H1 (cell line): ENCODE data around the gene SPOCK1. TPM values are rescaled to one million over a fixed set of nuclear protein-coding genes. Genes with fewer than 3 reads are reported as not detected.

Source experiments
- CTCF ChIA-PET: fragments of 300-600 bp; sonication (Branson Sonifier 250); formaldehyde crosslinking; loops from one replicate; lab custom pipeline; 2021; ENCODE audit not compliant: partially characterized antibody; lab: Charles Lee
- POLR2A ChIA-PET: fragments of 300-600 bp; sonication (Branson Sonifier 250); formaldehyde crosslinking; loops from one replicate; lab custom pipeline; 2021; ENCODE audit warnings: inconsistent platforms; ENCODE audit not compliant: partially characterized antibody; lab: Charles Lee
- DNase-seq, 2 experiments: peaks; one replicate each; pipeline versions ENCODE4 v3.0.0 to v3.0.0-alpha.2; 2010 to 2022; ENCODE audit warnings: low spot score in 2 of 2, low read depth in 1 of 2, mixed read lengths in 1 of 2
- FAIRE-seq: peaks from 2 replicates; lab custom pipeline; 2011; peaks lifted over from hg19 to GRCh38; lab: Jason Lieb, UNC
- H2AFZ ChIP-seq: 2 replicates; pipeline ENCODE4 v1.8.1; 2012; ENCODE audit warnings: low read length, inconsistent platforms
- H2AK5ac ChIP-seq: 2 replicates; pipeline ENCODE4 v1.6.1; 2013; ENCODE audit warnings: low read depth, low read length
- H2BK120ac ChIP-seq: replicated peaks from 2 replicates; pipeline ENCODE3; 2013; ENCODE audit warnings: low read depth, low read length, inconsistent platforms
- H2BK12ac ChIP-seq: 2 replicates; pipeline ENCODE4 v1.6.1; 2013; ENCODE audit warnings: low read depth, low read length
- H2BK15ac ChIP-seq: 2 replicates; pipeline ENCODE4 v1.6.1; 2013; ENCODE audit warnings: low read length
- H2BK20ac ChIP-seq: 2 replicates; pipeline ENCODE4 v1.6.1; 2013; ENCODE audit warnings: low read length
- H2BK5ac ChIP-seq: 2 replicates; pipeline ENCODE4 v1.6.1; 2013; ENCODE audit warnings: low read depth, low read length
- H3K14ac ChIP-seq: 2 replicates; pipeline ENCODE4 v1.6.1; 2013; ENCODE audit warnings: inconsistent platforms; ENCODE audit not compliant: insufficient read length
- H3K18ac ChIP-seq: 2 replicates; pipeline ENCODE4 v1.6.1; 2013; ENCODE audit warnings: low read length; ENCODE audit errors: extremely low read depth
- H3K23ac ChIP-seq: 2 replicates; pipeline ENCODE4 v1.6.1; 2013; ENCODE audit warnings: inconsistent platforms; ENCODE audit not compliant: insufficient read length
- H3K23me2 ChIP-seq: 2 replicates; pipeline ENCODE4 v1.6.1; 2013; ENCODE audit warnings: low read depth, low read length
- H3K27ac ChIP-seq: 2 replicates; pipeline ENCODE4 v1.6.1; 2011; ENCODE audit warnings: low read depth, low read length, inconsistent platforms
- H3K27me3 ChIP-seq, 4 experiments: replicated peaks in 1 of 4; 1 replicate in 1 of 4; 2 replicates in 3 of 4; pipeline versions ENCODE4 v1.6.1 to v1.8.1; 2011 to 2013; ENCODE audit warnings: low read length in 3 of 4, mild to moderate bottlenecking in 3 of 4, inconsistent platforms in 2 of 4, mixed read lengths in 2 of 4, moderate library complexity in 1 of 4; ENCODE audit not compliant: control insufficient read depth in 3 of 4, insufficient read depth in 3 of 4; ENCODE audit errors: extremely low read depth in 1 of 4
- H3K36me3 ChIP-seq, 4 experiments: 2 replicates each; pipeline versions ENCODE4 v1.6.1 to v1.8.1; 2011 to 2013; ENCODE audit warnings: mild to moderate bottlenecking in 4 of 4, low read length in 3 of 4, moderate library complexity in 2 of 4, control low read depth in 1 of 4, inconsistent platforms in 1 of 4; ENCODE audit not compliant: insufficient read depth in 4 of 4, control insufficient read depth in 2 of 4
- H3K4ac ChIP-seq: replicated peaks from 2 replicates; pipeline ENCODE3; 2013; ENCODE audit warnings: low read length, low read depth, mixed read lengths, inconsistent platforms; ENCODE audit not compliant: insufficient read length
- H3K4me1 ChIP-seq, 4 experiments: replicated peaks in 1 of 4; 1 replicate in 1 of 4; 2 replicates in 3 of 4; pipeline versions ENCODE4 v1.6.1 to v1.8.1; 2011 to 2013; ENCODE audit warnings: low read length in 3 of 4, inconsistent platforms in 2 of 4, mixed read lengths in 1 of 4; ENCODE audit not compliant: insufficient read depth in 4 of 4, control insufficient read depth in 3 of 4
- H3K4me2 ChIP-seq, 2 experiments: 2 replicates each; pipeline versions ENCODE4 v1.6.1 to v1.8.1; 2011 to 2013; ENCODE audit warnings: low read depth in 2 of 2, low read length in 2 of 2, control low read depth in 1 of 2, inconsistent platforms in 1 of 2, mild to moderate bottlenecking in 1 of 2; ENCODE audit not compliant: insufficient read depth in 1 of 2
- H3K4me3 ChIP-seq, 4 experiments: fragments of 200-600, 300-600 bp in 1 of 4; sonication (generic), shearing (Covaris generic), sonication (Bioruptor Twin) in 1 of 4; 2 replicates each; pipeline versions ENCODE4 v1.5.1 to v1.8.1; 2011 to 2016; ENCODE audit warnings: low read length in 4 of 4, low read depth in 3 of 4, control low read depth in 2 of 4, inconsistent platforms in 2 of 4, mild to moderate bottlenecking in 2 of 4, mixed read lengths in 1 of 4, moderate library complexity in 1 of 4; ENCODE audit not compliant: insufficient read depth in 2 of 4; ENCODE audit errors: extremely low read depth in 1 of 4
- H3K56ac ChIP-seq: replicated peaks from 2 replicates; pipeline ENCODE3; 2013; ENCODE audit warnings: low read depth, mild to moderate bottlenecking, mixed read lengths, low read length, inconsistent platforms; ENCODE audit not compliant: insufficient read length
- H3K79me1 ChIP-seq: 2 replicates; pipeline ENCODE4 v1.6.1; 2013; ENCODE audit warnings: low read depth, low read length, control low read depth
- H3K79me2 ChIP-seq, 2 experiments: 2 replicates each; pipeline versions ENCODE4 v1.6.1 to v1.8.1; 2012 to 2013; ENCODE audit warnings: low read length in 2 of 2, mild to moderate bottlenecking in 2 of 2, inconsistent platforms in 1 of 2; ENCODE audit not compliant: insufficient read depth in 2 of 2, control insufficient read depth in 1 of 2
- H3K9ac ChIP-seq, 4 experiments: replicated peaks in 1 of 4; 1 replicate in 1 of 4; 2 replicates in 3 of 4; pipeline versions ENCODE4 v1.6.1 to v1.8.1; 2011 to 2013; ENCODE audit warnings: low read depth in 3 of 4, low read length in 3 of 4, control low read depth in 2 of 4, mild to moderate bottlenecking in 2 of 4, moderate library complexity in 2 of 4, inconsistent platforms in 1 of 4; ENCODE audit errors: extremely low read depth in 1 of 4
- H3K9me3 ChIP-seq, 2 experiments: 2 replicates each; pipeline versions ENCODE4 v1.6.1 to v1.8.1; 2012 to 2013; ENCODE audit warnings: mild to moderate bottlenecking in 2 of 2, moderate library complexity in 2 of 2, control low read depth in 1 of 2, inconsistent platforms in 1 of 2, low read depth in 1 of 2, low read length in 1 of 2, mixed read lengths in 1 of 2; ENCODE audit not compliant: insufficient read depth in 2 of 2
- H4K20me1 ChIP-seq, 2 experiments: replicated peaks in 1 of 2; 2 replicates each; pipeline versions ENCODE3 to v1.8.1; 2011 to 2013; ENCODE audit warnings: inconsistent platforms in 2 of 2, low read length in 2 of 2, mild to moderate bottlenecking in 1 of 2; ENCODE audit not compliant: insufficient read depth in 2 of 2, control insufficient read depth in 1 of 2
- H4K5ac ChIP-seq: 2 replicates; pipeline ENCODE4 v1.6.1; 2013; ENCODE audit warnings: low read length, low read depth, mixed read lengths, inconsistent platforms; ENCODE audit not compliant: insufficient read length
- H4K8ac ChIP-seq: 2 replicates; pipeline ENCODE4 v1.8.0; 2013; ENCODE audit warnings: mild to moderate bottlenecking, moderate library complexity, low read length, inconsistent platforms; ENCODE audit not compliant: insufficient read depth; ENCODE audit errors: extremely low read depth
- H4K91ac ChIP-seq: replicated peaks from 2 replicates; pipeline ENCODE3; 2013; ENCODE audit warnings: low read length, mixed read lengths, inconsistent platforms; ENCODE audit not compliant: insufficient read length
- FOSL1 ChIP-seq: IDR thresholded peaks from 2 replicates; pipeline ENCODE4 v1.6.1; 2011; ENCODE audit warnings: mild to moderate bottlenecking, low read depth, low read length, moderate library complexity; ENCODE audit not compliant: insufficient read depth
- WGBS, 2 experiments: shearing (Covaris generic) in 1 of 2; methylation state at CpG; one replicate each; pipeline versions ENCODE4 v1.1.6 to v1.1.7; 2013 to 2015; ENCODE audit warnings: low lambda C conversion rate in 2 of 2, mixed read lengths in 2 of 2, inconsistent platforms in 1 of 2, low coverage in 1 of 2, missing lambda C conversion rate in 1 of 2; ENCODE audit not compliant: insufficient replicate concordance in 2 of 2, insufficient coverage in 1 of 2, insufficient read length in 1 of 2; ENCODE audit errors: extremely low coverage in 1 of 2, missing lambda C conversion rate in 1 of 2; 5-methylcytosine and 5-hydroxymethylcytosine counted together
- polyA plus RNA-seq, 7 experiments: library from polyadenylated mRNA; depleted of rRNA in 3 of 7; stranded (reverse) in 5 of 7; unstranded in 2 of 7; fragments of >200 nt in 5 of 7; fragments of 200-250 nt in 2 of 7; gene quantifications; 1 replicate in 5 of 7; 2 replicates in 1 of 7; 4 replicates in 1 of 7; pipeline versions ENCODE4 v1.2.1 to v1.2.3, GENCODE V29; 2011 to 2013; ENCODE audit warnings: missing spikeins in 2 of 7, mixed read lengths in 2 of 7
- total RNA-seq: library from RNA; stranded (reverse); fragmentation: NEBNext Ultra II Directional; extraction: Animal tissue kit (Norgen Biotek cat#: 25700); gene quantifications from 2 replicates; pipeline ENCODE4 v1.2.1, GENCODE V29; 2021

Gene SPOCK1
- total and polyA plus RNA-seq, 2 of the 8 experiments (the other 6 are each of a cell fraction or from before 2014, with no cell fraction given): 6.9 to 18.1 TPM

GRCh38 chr5:137403869-137404268 lies 95.3 kb downstream of the SPOCK1 start:
- Histone ChIP-seq H3K14ac (no peak overlapping the region), H3K79me2 (no peaks in the 10 kb centered on the region), H3K18ac (no peak overlapping the region), H2BK15ac (no peak overlapping the region), H3K4me1 (no peaks in the 10 kb centered on the region), H3K27me3 (no peaks in the 10 kb centered on the region), H3K27ac (no peak overlapping the region), H2BK20ac (no peak overlapping the region), H3K56ac (no peak overlapping the region), H4K20me1 (no peaks in the 10 kb centered on the region), H4K91ac (no peak overlapping the region), H3K23me2 (no peaks in the 10 kb centered on the region), H4K8ac (no peak overlapping the region), H3K79me1 (no peaks in the 10 kb centered on the region), H3K4ac (no peak overlapping the region), H3K36me3 (no peaks in the 10 kb centered on the region), H3K9me3 (no peaks in the 10 kb centered on the region), H3K9ac (no peak overlapping the region), H3K4me2 (no peak overlapping the region), H3K4me3 (no peak overlapping the region), H2BK12ac (no peak overlapping the region), H2BK5ac (no peak overlapping the region), H4K5ac (no peak overlapping the region), H2AFZ (no peak overlapping the region), H2BK120ac (no peak overlapping the region), H2AK5ac (no peak overlapping the region)
- DNase-seq (no peak), FAIRE-seq (no peak)
- POLR2A ChIA-PET: no interaction called here
- no peak for TF ChIP-seq FOSL1
- TF ChIP-seq, all 59 proteins: peak for 0
- CTCF ChIA-PET: no interaction called here
- H3K23ac ChIP-seq: no peak overlapping the region
- WGBS, 2 experiments: 90% methylated on average over 8 of the region's 8 CpGs; no CpG with 5 or more reads in 1 of the 2 experiments
